ENCODE results near the gene DEAF1.

- TF ChIP-seq POLR2AphosphoS5 (IDR thresholded peaks at IDR 0.05; ENCODE audit: low read depth) = no peak
- TF ChIP-seq, protein P1, sequence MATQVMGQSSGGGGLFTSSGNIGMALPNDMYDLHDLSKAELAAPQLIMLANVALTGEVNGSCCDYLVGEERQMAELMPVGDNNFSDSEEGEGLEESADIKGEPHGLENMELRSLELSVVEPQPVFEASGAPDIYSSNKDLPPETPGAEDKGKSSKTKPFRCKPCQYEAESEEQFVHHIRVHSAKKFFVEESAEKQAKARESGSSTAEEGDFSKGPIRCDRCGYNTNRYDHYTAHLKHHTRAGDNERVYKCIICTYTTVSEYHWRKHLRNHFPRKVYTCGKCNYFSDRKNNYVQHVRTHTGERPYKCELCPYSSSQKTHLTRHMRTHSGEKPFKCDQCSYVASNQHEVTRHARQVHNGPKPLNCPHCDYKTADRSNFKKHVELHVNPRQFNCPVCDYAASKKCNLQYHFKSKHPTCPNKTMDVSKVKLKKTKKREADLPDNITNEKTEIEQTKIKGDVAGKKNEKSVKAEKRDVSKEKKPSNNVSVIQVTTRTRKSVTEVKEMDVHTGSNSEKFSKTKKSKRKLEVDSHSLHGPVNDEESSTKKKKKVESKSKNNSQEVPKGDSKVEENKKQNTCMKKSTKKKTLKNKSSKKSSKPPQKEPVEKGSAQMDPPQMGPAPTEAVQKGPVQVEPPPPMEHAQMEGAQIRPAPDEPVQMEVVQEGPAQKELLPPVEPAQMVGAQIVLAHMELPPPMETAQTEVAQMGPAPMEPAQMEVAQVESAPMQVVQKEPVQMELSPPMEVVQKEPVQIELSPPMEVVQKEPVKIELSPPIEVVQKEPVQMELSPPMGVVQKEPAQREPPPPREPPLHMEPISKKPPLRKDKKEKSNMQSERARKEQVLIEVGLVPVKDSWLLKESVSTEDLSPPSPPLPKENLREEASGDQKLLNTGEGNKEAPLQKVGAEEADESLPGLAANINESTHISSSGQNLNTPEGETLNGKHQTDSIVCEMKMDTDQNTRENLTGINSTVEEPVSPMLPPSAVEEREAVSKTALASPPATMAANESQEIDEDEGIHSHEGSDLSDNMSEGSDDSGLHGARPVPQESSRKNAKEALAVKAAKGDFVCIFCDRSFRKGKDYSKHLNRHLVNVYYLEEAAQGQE (IDR thresholded peaks at IDR 0.05; ENCODE audit: insufficient replicate concordance, low read depth) = no peak
- TF ChIP-seq, protein P2, sequence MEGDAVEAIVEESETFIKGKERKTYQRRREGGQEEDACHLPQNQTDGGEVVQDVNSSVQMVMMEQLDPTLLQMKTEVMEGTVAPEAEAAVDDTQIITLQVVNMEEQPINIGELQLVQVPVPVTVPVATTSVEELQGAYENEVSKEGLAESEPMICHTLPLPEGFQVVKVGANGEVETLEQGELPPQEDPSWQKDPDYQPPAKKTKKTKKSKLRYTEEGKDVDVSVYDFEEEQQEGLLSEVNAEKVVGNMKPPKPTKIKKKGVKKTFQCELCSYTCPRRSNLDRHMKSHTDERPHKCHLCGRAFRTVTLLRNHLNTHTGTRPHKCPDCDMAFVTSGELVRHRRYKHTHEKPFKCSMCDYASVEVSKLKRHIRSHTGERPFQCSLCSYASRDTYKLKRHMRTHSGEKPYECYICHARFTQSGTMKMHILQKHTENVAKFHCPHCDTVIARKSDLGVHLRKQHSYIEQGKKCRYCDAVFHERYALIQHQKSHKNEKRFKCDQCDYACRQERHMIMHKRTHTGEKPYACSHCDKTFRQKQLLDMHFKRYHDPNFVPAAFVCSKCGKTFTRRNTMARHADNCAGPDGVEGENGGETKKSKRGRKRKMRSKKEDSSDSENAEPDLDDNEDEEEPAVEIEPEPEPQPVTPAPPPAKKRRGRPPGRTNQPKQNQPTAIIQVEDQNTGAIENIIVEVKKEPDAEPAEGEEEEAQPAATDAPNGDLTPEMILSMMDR (IDR thresholded peaks at IDR 0.05; ENCODE audit: insufficient read depth, low read length) = no peak
- TF ChIP-seq GABPA (IDR thresholded peaks at IDR 0.05; ENCODE audit: low read depth) = no peak
- no peak for TF ChIP-seq SPI1 (IDR thresholded peaks at IDR 0.05; ENCODE audit: borderline replicate concordance, low read depth)
Observed at GRCh38 chr11:630871-631270, 64.2 kb downstream of the DEAF1 start.
